H1 (cell line): ENCODE data around the gene NSD2.

Source experiments
- CBX8 ChIP-seq: fragments of 300-800, 300-1000 bp; sonication (generic); IDR thresholded peaks from 2 replicates; pipeline ENCODE4 v1.7.1; 2016; ENCODE audit warnings: low read depth, low read length, borderline replicate concordance
- TAF1 ChIP-seq: IDR thresholded peaks from 2 replicates; pipeline ENCODE4 v1.6.1; 2011; ENCODE audit warnings: mild to moderate bottlenecking, low read depth, low read length
- TF ChIP-seq, protein P1 (sequence below), 3 experiments: IDR thresholded peaks; 1 replicate in 2 of 3; 2 replicates in 1 of 3; pipeline versions ENCODE4 v1.5.1 to v1.6.1; 2011; ENCODE audit warnings: low read length in 3 of 3, mild to moderate bottlenecking in 3 of 3, inconsistent platforms in 2 of 3, low read depth in 1 of 3, moderate library complexity in 1 of 3; ENCODE audit not compliant: insufficient read depth in 1 of 3; ENCODE audit errors: control extremely low read depth in 1 of 3

DNA sequence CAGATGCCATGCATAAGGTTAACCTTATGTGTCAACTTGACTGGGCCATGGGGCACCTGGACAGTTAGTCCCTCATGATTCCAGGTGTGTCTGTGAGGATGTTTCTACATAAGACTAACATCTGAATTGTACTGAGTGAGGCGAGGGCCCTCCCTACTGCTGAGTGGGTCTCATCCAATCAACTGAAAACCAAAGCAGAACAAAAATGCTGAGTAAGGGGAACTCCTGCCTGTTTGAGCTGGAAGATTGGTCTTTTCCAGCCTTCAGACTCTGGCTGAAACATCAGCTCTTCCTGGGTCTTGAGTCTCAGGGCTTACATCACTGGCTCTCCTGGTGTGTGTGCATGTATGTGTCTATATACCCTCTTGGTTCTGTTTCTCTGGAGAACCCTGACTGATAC, 123.7 kb downstream of the NSD2 start:
- TF ChIP-seq TAF1 = no peak
- TF ChIP-seq, protein P1, sequence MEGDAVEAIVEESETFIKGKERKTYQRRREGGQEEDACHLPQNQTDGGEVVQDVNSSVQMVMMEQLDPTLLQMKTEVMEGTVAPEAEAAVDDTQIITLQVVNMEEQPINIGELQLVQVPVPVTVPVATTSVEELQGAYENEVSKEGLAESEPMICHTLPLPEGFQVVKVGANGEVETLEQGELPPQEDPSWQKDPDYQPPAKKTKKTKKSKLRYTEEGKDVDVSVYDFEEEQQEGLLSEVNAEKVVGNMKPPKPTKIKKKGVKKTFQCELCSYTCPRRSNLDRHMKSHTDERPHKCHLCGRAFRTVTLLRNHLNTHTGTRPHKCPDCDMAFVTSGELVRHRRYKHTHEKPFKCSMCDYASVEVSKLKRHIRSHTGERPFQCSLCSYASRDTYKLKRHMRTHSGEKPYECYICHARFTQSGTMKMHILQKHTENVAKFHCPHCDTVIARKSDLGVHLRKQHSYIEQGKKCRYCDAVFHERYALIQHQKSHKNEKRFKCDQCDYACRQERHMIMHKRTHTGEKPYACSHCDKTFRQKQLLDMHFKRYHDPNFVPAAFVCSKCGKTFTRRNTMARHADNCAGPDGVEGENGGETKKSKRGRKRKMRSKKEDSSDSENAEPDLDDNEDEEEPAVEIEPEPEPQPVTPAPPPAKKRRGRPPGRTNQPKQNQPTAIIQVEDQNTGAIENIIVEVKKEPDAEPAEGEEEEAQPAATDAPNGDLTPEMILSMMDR (IDR thresholded peaks at IDR 0.05; ENCODE audit: control extremely low read depth in 1 of 3, insufficient read depth in 1 of 3, low read depth in 1 of 3, low read length in 3 of 3) = no peak
- no peak for TF ChIP-seq CBX8
